Measurements from ENCODE around the gene THADA. TPM values are rescaled to one million over a fixed set of nuclear protein-coding genes. Genes with fewer than 3 reads are reported as not detected.

The THADA gene
- total and polyA plus RNA-seq, 4 experiments from 2014 or later = 20.3 to 44.8 (median 32.8) TPM

- no peaks in the 10 kb centered on the region for H3K9me3 Mint-ChIP-seq
- H3K27me3 Mint-ChIP-seq = no peaks in the 10 kb centered on the region
- no peak overlapping the region for H3K4me3 Mint-ChIP-seq
- Histone ChIP-seq H3K27ac (ENCODE audit: low read depth, low read length) (no peak overlapping the region), H3K36me3 (ENCODE audit: insufficient read depth, low read length) (no peaks in the 10 kb centered on the region), H3K4me1 (ENCODE audit: insufficient read depth, low read length) (no peaks in the 10 kb centered on the region), H3K4me3 (ENCODE audit: low read length in 2 of 2) (no peak overlapping the region), H3K27me3 (ENCODE audit: insufficient read depth, low read length) (no peaks in the 10 kb centered on the region), H3K9me3 (ENCODE audit: control insufficient read depth in 1 of 2, low read length in 2 of 2) (no peaks in the 10 kb centered on the region)
- POLR2A ChIA-PET (ENCODE audit: partially characterized antibody) = no interaction called here
- peaks cover 0 to 2% (median under 1%) of the 10 kb centered on the region in 4 donors for H3K4me1 Mint-ChIP-seq
- no peak overlapping the region for H3K27ac Mint-ChIP-seq
- CTCF ChIA-PET (ENCODE audit: partially characterized antibody) = no interaction called here
- peaks cover 19 to 26% of the 10 kb centered on the region in 2 donors for H3K36me3 Mint-ChIP-seq
- DNase-seq = no peak
- intact Hi-C loops (cut with micrococcal nuclease) = no loop called here
These were observed 349.2 kb downstream of the THADA start for GRCh38 chr2:43246641-43247040.

GRCh38 chr2:43241558-43241957 lies 354.3 kb downstream of the THADA start:
- no peak for DNase-seq
- Mint-ChIP-seq H3K27ac (peak overlapping the region in 1 of 7 donors; percentile 77), H3K27me3 (no peaks in the 10 kb centered on the region), H3K4me3 (peak overlapping the region in 1 of 8 donors; percentile 63), H3K4me1 (peaks cover 10 to 22% (median 16%) of the 10 kb centered on the region in 4 donors), H3K36me3 (peaks cover 14 to 15% of the 10 kb centered on the region in 2 donors), H3K9me3 (no peaks in the 10 kb centered on the region)
- Histone ChIP-seq H3K4me3 (ENCODE audit: low read length in 2 of 2) (no peak overlapping the region), H3K9me3 (ENCODE audit: control insufficient read depth in 1 of 2, low read length in 2 of 2) (no peaks in the 10 kb centered on the region), H3K4me1 (ENCODE audit: insufficient read depth, low read length) (peaks cover 5% of the 10 kb centered on the region), H3K36me3 (ENCODE audit: insufficient read depth, low read length) (no peaks in the 10 kb centered on the region), H3K27ac (ENCODE audit: low read depth, low read length) (no peak overlapping the region), H3K27me3 (ENCODE audit: insufficient read depth, low read length) (no peaks in the 10 kb centered on the region)
- CTCF ChIA-PET (ENCODE audit: partially characterized antibody) = no interaction called here
- intact Hi-C loops (cut with micrococcal nuclease) = loop anchor here (5.0 kb wide), 1 partner anchor 241 kb away; no protein-coding TSS in a partner anchor
- POLR2A ChIA-PET (ENCODE audit: partially characterized antibody) = interaction anchor here (1.5 kb wide), 1 partner anchor 14 kb away, joined by 3 read pairs; no protein-coding TSS in a partner anchor

GRCh38 chr2:43240766-43241150 lies 355.1 kb downstream of the THADA start:
- Mint-ChIP-seq H3K27me3 (no peaks in the 10 kb centered on the region), H3K4me3 (no peak overlapping the region), H3K36me3 (peaks cover 9 to 13% of the 10 kb centered on the region in 2 donors), H3K27ac (peak overlapping the region in 1 of 7 donors; percentile 52), H3K9me3 (no peaks in the 10 kb centered on the region), H3K4me1 (peaks cover 11 to 22% (median 16%) of the 10 kb centered on the region in 4 donors)
- DNase-seq = no peak
- H3K27ac ChIP-seq (ENCODE audit: low read depth, low read length) = no peak overlapping the region
- POLR2A ChIA-PET (ENCODE audit: partially characterized antibody) = no interaction called here
- CTCF ChIA-PET (ENCODE audit: partially characterized antibody) = interaction anchor here (0.7 to 1.7 kb wide), 2 partner anchors 12 to 244 kb away, joined by 3 to 6 read pairs; no protein-coding TSS in a partner anchor
- no peaks in the 10 kb centered on the region for H3K27me3 ChIP-seq (ENCODE audit: insufficient read depth, low read length)
- H3K4me3 ChIP-seq (ENCODE audit: low read length in 2 of 2) = no peak overlapping the region
- H3K9me3 ChIP-seq (ENCODE audit: control insufficient read depth in 1 of 2, low read length in 2 of 2) = no peaks in the 10 kb centered on the region
- intact Hi-C loops (cut with micrococcal nuclease) = loop anchor here (5.0 kb wide), 1 partner anchor 242 kb away; no protein-coding TSS in a partner anchor
- H3K4me1 ChIP-seq (ENCODE audit: insufficient read depth, low read length) = peaks cover 5% of the 10 kb centered on the region
- no peaks in the 10 kb centered on the region for H3K36me3 ChIP-seq (ENCODE audit: insufficient read depth, low read length)

GRCh38 chr2:43239981-43240765 lies 355.7 kb downstream of the THADA start:
- Mint-ChIP-seq H3K4me3 (no peak overlapping the region), H3K27ac (peak overlapping the region in 5 of 7 donors; percentile 4 to 52 (median 29)), H3K9me3 (no peaks in the 10 kb centered on the region), H3K36me3 (peaks cover 5 to 10% of the 10 kb centered on the region in 2 donors), H3K27me3 (no peaks in the 10 kb centered on the region), H3K4me1 (peaks cover 11 to 22% (median 16%) of the 10 kb centered on the region in 4 donors)
- intact Hi-C loops (cut with micrococcal nuclease) = loop anchor here (5.0 kb wide), 1 partner anchor 242 kb away; no protein-coding TSS in a partner anchor
- Histone ChIP-seq H3K4me1 (ENCODE audit: insufficient read depth, low read length) (peaks cover 5% of the 10 kb centered on the region), H3K36me3 (ENCODE audit: insufficient read depth, low read length) (no peaks in the 10 kb centered on the region), H3K9me3 (ENCODE audit: control insufficient read depth in 1 of 2, low read length in 2 of 2) (no peaks in the 10 kb centered on the region), H3K27me3 (ENCODE audit: insufficient read depth, low read length) (no peaks in the 10 kb centered on the region), H3K27ac (ENCODE audit: low read depth, low read length) (no peak overlapping the region), H3K4me3 (ENCODE audit: low read length in 2 of 2) (no peak overlapping the region)
- ChIA-PET CTCF (ENCODE audit: partially characterized antibody) (interaction anchor here (0.7 to 1.7 kb wide), 2 partner anchors 12 to 244 kb away, joined by 3 to 6 read pairs; no protein-coding TSS in a partner anchor), POLR2A (ENCODE audit: partially characterized antibody) (interaction anchor here (1.0 kb wide), 1 partner anchor 105 kb away, joined by 3 read pairs; no protein-coding TSS in a partner anchor)
- no peak for DNase-seq

- H3K9me3 ChIP-seq (ENCODE audit: control insufficient read depth in 1 of 2, low read length in 2 of 2) = no peaks in the 10 kb centered on the region
- no peaks in the 10 kb centered on the region for H3K36me3 ChIP-seq (ENCODE audit: insufficient read depth, low read length)
- H3K36me3 Mint-ChIP-seq = peaks cover 1 to 10% of the 10 kb centered on the region in 2 donors
- peaks cover 5% of the 10 kb centered on the region for H3K4me1 ChIP-seq (ENCODE audit: insufficient read depth, low read length)
- peak overlapping the region in 1 of 8 donors; percentile 2 for H3K4me3 Mint-ChIP-seq
- H3K27me3 ChIP-seq (ENCODE audit: insufficient read depth, low read length) = no peaks in the 10 kb centered on the region
- H3K4me3 ChIP-seq (ENCODE audit: low read length in 2 of 2) = no peak overlapping the region
- no peaks in the 10 kb centered on the region for H3K9me3 Mint-ChIP-seq
- H3K27me3 Mint-ChIP-seq = no peaks in the 10 kb centered on the region
- no peak for DNase-seq
- intact Hi-C loops (cut with micrococcal nuclease) = no loop called here
- H3K4me1 Mint-ChIP-seq = peaks cover 11 to 22% (median 16%) of the 10 kb centered on the region in 4 donors
- CTCF ChIA-PET (ENCODE audit: partially characterized antibody) = interaction anchor here (1.5 kb wide), 1 partner anchor 10 kb away, joined by 5 read pairs; no protein-coding TSS in a partner anchor
- no peak overlapping the region for H3K27ac ChIP-seq (ENCODE audit: low read depth, low read length)
- H3K27ac Mint-ChIP-seq = peak overlapping the region in 2 of 7 donors; percentile 31 to 66
- POLR2A ChIA-PET (ENCODE audit: partially characterized antibody) = interaction anchor here (1.0 kb wide), 1 partner anchor 10 kb away, joined by 4 read pairs; no protein-coding TSS in a partner anchor
These were observed 357.0 kb downstream of the THADA start for GRCh38 chr2:43238813-43239212.

- ChIA-PET POLR2A (ENCODE audit: partially characterized antibody) (no interaction called here), CTCF (ENCODE audit: partially characterized antibody) (interaction anchor here (1.5 kb wide), 1 partner anchor 9 kb away, joined by 5 read pairs; no protein-coding TSS in a partner anchor)
- Mint-ChIP-seq H3K27me3 (no peaks in the 10 kb centered on the region), H3K27ac (peak overlapping the region in 4 of 7 donors; percentile 21 to 85 (median 51)), H3K9me3 (no peaks in the 10 kb centered on the region), H3K4me1 (peaks cover 11 to 22% (median 16%) of the 10 kb centered on the region in 4 donors), H3K36me3 (peaks cover 1 to 8% of the 10 kb centered on the region in 2 donors), H3K4me3 (no peak overlapping the region)
- Histone ChIP-seq H3K27me3 (ENCODE audit: insufficient read depth, low read length) (no peaks in the 10 kb centered on the region), H3K4me1 (ENCODE audit: insufficient read depth, low read length) (peaks cover 5% of the 10 kb centered on the region), H3K4me3 (ENCODE audit: low read length in 2 of 2) (no peak overlapping the region), H3K36me3 (ENCODE audit: insufficient read depth, low read length) (no peaks in the 10 kb centered on the region), H3K9me3 (ENCODE audit: control insufficient read depth in 1 of 2, low read length in 2 of 2) (no peaks in the 10 kb centered on the region), H3K27ac (ENCODE audit: low read depth, low read length) (no peak overlapping the region)
- no peak for DNase-seq
- intact Hi-C loops (cut with micrococcal nuclease) = no loop called here
These were observed 357.7 kb downstream of the THADA start for GRCh38 chr2:43238176-43238575.
